Liver (tissue), 9 donors: ENCODE measurements around the gene DNAJB13. TPM values are rescaled to one million over a fixed set of nuclear protein-coding genes. Genes with fewer than 3 reads are reported as not detected.
A peak's percentile ranks its signal among the peaks of the same experiment; 100 is the strongest.

Experiments
- DNase-seq: peaks from one replicate; pipeline ENCODE4 v3.0.0-alpha.2; 2017; ENCODE audit warnings: low spot score
- H3K27ac ChIP-seq, 2 donors: one replicate each; pipeline ENCODE4 v1.7.0; 2013; ENCODE audit warnings: inconsistent platforms in 2 of 2, low read length in 2 of 2, control low read depth in 1 of 2, low read depth in 1 of 2, mild to moderate bottlenecking in 1 of 2
- H3K27me3 ChIP-seq, 4 donors: one replicate each; pipeline versions ENCODE4 v1.6.1 to v1.7.0; 2013; ENCODE audit warnings: low read length in 3 of 4, inconsistent platforms in 1 of 4, mild to moderate bottlenecking in 1 of 4, moderate library complexity in 1 of 4; ENCODE audit not compliant: control insufficient read depth in 4 of 4, insufficient read depth in 4 of 4
- H3K36me3 ChIP-seq, 4 donors: one replicate each; pipeline versions ENCODE4 v1.6.1 to v1.7.0; 2013; ENCODE audit warnings: low read length in 3 of 4, mild to moderate bottlenecking in 3 of 4, low read depth in 1 of 4, moderate library complexity in 1 of 4; ENCODE audit not compliant: control insufficient read depth in 4 of 4, insufficient read depth in 3 of 4
- H3K4me1 ChIP-seq, 4 donors: one replicate each; pipeline versions ENCODE4 v1.6.1 to v1.7.0; 2013; ENCODE audit warnings: low read length in 3 of 4, mild to moderate bottlenecking in 3 of 4, moderate library complexity in 1 of 4; ENCODE audit not compliant: control insufficient read depth in 4 of 4, insufficient read depth in 4 of 4
- H3K4me3 ChIP-seq, 3 donors: one replicate each; pipeline versions ENCODE4 v1.6.1 to v1.7.0; 2013; ENCODE audit warnings: low read length in 3 of 3, control low read depth in 1 of 3, low read depth in 1 of 3, mild to moderate bottlenecking in 1 of 3
- H3K9ac ChIP-seq, 2 donors: one replicate each; pipeline ENCODE4 v1.7.0; 2013; ENCODE audit warnings: low read length in 2 of 2, mild to moderate bottlenecking in 2 of 2, moderate library complexity in 2 of 2, control low read depth in 1 of 2, low read depth in 1 of 2
- H3K9me3 ChIP-seq, 4 donors: one replicate each; pipeline versions ENCODE4 v1.6.1 to v1.7.0; 2013; ENCODE audit warnings: low read length in 3 of 4; ENCODE audit not compliant: control insufficient read depth in 4 of 4
- FOXA2 ChIP-seq: IDR thresholded peaks from 2 replicates; pipeline ENCODE4 v1.6.1; 2016; ENCODE audit warnings: antibody characterized with exemption
- GABPA ChIP-seq, 2 donors: IDR thresholded peaks in 1 of 2; conservative IDR thresholded peaks in 1 of 2; 2 replicates each; pipeline ENCODE4 v1.6.1; 2016; ENCODE audit warnings: antibody characterized with exemption in 2 of 2, mild to moderate bottlenecking in 1 of 2, moderate library complexity in 1 of 2
- JUND ChIP-seq, 2 donors: IDR thresholded peaks; 2 replicates each; pipeline ENCODE4 v1.6.1; 2016; ENCODE audit warnings: antibody characterized with exemption in 2 of 2
- NR2F2 ChIP-seq: IDR thresholded peaks from 2 replicates; pipeline ENCODE4 v1.6.1; 2016; ENCODE audit warnings: antibody characterized with exemption
- RAD21 ChIP-seq, 2 donors: IDR thresholded peaks; 2 replicates each; pipeline ENCODE4 v1.6.1; 2016; ENCODE audit warnings: antibody characterized with exemption in 2 of 2, mild to moderate bottlenecking in 2 of 2
- RXRA ChIP-seq, 2 donors: IDR thresholded peaks; 2 replicates each; pipeline ENCODE4 v1.6.1; 2017 to 2018; ENCODE audit warnings: antibody characterized with exemption in 2 of 2, mild to moderate bottlenecking in 1 of 2
- SP1 ChIP-seq: IDR thresholded peaks from 2 replicates; pipeline ENCODE4 v1.6.1; 2018; ENCODE audit warnings: antibody characterized with exemption, mild to moderate bottlenecking
- TAF1 ChIP-seq: conservative IDR thresholded peaks from 2 replicates; pipeline ENCODE4 v1.6.1; 2016; ENCODE audit warnings: antibody characterized with exemption, mild to moderate bottlenecking
- YY1 ChIP-seq: IDR thresholded peaks from 2 replicates; pipeline ENCODE4 v1.6.1; 2016; ENCODE audit warnings: antibody characterized with exemption, mild to moderate bottlenecking
- WGBS: extraction: QIAGEN DNeasy Blood & Tissue Kit; methylation state at CpG from one replicate; pipeline ENCODE4 v1.1.7; 2013; 5-methylcytosine and 5-hydroxymethylcytosine counted together
- polyA plus RNA-seq, 2 donors: library from polyadenylated mRNA; stranded (reverse) in 1 of 2; unstranded in 1 of 2; fragments of 200-250 nt in 1 of 2; fragments of >200 nt in 1 of 2; fragmentation: Nextera tagmentation in 1 of 2; extraction: Ambion mirVana in 1 of 2; gene quantifications; one replicate each; pipeline versions ENCODE4 v1.2.1 to v1.2.3, GENCODE V29; 2013 to 2015
- total RNA-seq, 2 donors: library from RNA; depleted of rRNA; stranded (reverse); fragments of >200 nt; gene quantifications; one replicate each; pipeline ENCODE4 v1.2.3, GENCODE V29; 2014
- TF ChIP-seq, protein P1 (sequence below): IDR thresholded peaks from 2 replicates; pipeline ENCODE4 v1.6.1; 2016; ENCODE audit warnings: antibody characterized with exemption
- TF ChIP-seq, protein P2 (sequence below): IDR thresholded peaks from 2 replicates; pipeline ENCODE4 v1.6.1; 2016; ENCODE audit warnings: antibody characterized with exemption
- TF ChIP-seq, protein P3 (sequence below): IDR thresholded peaks from 2 replicates; pipeline ENCODE4 v1.6.1; 2016; ENCODE audit warnings: antibody characterized with exemption, mild to moderate bottlenecking
- TF ChIP-seq, protein P4 (sequence below): fragments of 150-350 bp; IDR thresholded peaks from 2 replicates; pipeline ENCODE4 v1.5.1; 2017; ENCODE audit warnings: improper control_type of control experiment, low read depth, low read length; ENCODE audit not compliant: missing input control
- donor health status: healthy.
- donor health status: healthy.
- donor health status: healthy.
- donor health status: healthy.
- donor health status: healthy.

DNAJB13 gene
- total and polyA plus RNA-seq, 4 donors = 0.08 TPM; not detected in 3

DNA sequence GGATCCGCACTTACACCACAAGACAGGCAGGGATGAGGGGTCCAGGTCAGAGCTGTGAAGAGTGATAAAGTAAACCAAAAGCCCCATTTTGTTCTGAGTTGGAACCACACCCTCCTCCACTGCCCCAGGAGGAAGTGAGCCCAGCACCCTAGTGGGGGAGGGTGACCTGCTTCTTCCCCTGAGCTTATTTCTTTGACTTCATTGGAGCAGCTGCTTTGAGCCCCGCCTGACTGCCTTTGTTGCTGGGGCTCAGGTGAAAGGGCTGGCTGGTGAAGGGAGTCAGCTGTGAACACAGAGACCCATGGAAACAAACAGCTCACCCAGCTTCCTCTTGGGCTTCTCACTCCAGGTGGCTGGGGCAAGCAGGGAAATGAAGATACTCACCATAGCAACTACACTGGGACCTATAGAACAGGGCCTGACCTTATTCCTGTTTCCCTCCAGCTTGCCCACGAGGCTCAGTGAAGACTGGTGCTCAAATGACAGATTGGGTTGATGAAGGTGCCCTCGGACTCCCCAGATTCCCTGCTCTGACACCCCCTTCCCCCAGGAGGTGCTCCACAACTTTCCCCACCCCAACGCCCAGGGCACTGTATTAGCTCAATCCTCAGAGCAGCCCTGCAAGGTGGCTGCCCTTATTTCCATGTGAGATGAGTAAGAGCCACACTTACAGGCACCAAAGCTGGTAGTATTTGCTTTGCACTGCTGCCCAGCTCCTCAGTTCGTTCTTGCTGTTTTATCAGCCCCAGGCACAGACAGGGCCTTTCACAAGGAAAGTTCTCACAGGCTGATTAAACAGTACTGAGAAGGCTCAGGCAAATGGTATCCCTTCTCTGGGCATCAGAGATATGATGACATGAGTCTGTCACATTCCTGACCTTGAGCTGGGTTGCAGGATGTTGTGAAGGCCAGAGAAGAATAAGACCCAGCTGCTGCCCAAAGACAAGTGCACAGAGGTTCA, 29.5 kb downstream of the DNAJB13 start (continued):
- TF ChIP-seq NR2F2 = no peak
- TF ChIP-seq, protein P1, sequence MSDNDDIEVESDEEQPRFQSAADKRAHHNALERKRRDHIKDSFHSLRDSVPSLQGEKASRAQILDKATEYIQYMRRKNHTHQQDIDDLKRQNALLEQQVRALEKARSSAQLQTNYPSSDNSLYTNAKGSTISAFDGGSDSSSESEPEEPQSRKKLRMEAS = no peak

DNA sequence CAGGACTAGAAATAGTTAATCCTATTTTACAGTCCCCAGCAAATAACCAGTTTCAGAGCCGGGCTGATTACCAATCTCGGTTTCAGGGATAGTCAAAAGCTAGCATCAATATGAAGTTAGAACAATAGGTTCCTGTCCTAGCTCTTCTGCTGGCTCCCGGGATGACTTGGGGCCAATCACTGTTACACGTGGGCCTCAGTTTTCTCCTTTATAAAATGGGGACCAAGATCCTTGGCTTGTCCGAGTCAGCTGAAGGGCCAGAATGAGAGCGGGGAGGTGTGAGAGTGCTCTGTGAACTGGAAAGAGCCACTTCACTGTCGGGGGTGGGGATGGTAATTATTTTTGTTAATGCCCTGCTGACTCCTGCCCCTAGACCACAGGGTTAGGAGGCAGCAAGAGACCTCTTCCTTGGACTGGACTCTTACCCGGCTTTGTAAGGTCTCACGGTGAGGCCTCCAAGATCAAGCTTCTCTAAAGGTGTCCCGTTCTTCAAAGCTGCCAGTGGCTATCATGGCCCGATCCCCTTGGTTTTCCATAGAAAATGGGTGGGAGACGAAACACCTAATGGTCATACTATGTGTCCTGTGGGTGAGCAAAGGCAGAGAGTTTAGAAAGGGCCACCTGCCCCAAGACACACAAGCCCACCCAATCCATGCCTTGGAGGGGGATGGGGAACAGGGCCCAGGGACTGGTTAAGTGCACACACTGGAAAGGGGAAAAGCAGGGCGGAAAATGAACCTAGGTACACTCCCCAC, 30.4 kb downstream of the DNAJB13 start:
- no peak for DNase-seq

DNA sequence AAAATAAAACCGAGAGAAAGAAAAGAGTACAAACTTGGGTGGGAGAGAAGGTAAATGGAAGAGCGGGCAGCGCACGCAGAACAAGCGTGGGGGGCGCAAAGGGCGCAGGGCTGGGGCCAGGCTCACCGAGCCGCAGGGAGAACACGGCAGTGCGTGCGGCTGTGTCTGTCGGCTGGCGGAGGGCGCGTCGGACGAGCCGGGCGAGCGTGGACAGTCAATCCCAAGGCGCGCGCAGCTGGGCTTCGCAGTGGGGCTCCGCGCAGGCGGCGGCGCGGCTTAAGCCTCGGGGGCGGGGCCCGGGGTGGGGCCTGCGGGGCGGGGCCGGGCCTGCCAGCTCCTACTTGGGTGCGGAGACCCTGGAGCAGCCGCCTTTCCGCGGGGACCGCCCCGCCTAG, 31.8 kb downstream of the DNAJB13 start, which contains the start of gene UCP2:
Gene UCP2 (minus strand): TSS at position 249 of the 395 bp plus-strand sequence. CDS start 4,465 bp downstream, outside the sequence.
- DNase-seq = peak; percentile 94
- 10% methylated on average over 43 of the region's 43 CpGs for WGBS

More for the DNA sequence above, 30.4 kb downstream of the DNAJB13 start:
- no peaks in the 10 kb centered on the region for H3K27me3 ChIP-seq
- H3K9me3 ChIP-seq = no peaks in the 10 kb centered on the region
- H3K4me3 ChIP-seq = peak overlapping the region in 2 of 3 donors; percentile 32 to 35
- H3K36me3 ChIP-seq = peaks cover 0 to 4% (median 0%) of the 10 kb centered on the region in 4 donors
- peak overlapping the region in 1 of 2 donors; percentile 40 for H3K9ac ChIP-seq
- H3K27ac ChIP-seq = peak overlapping the region in 1 of 2 donors; percentile 24
- peaks cover 3 to 8% (median 5%) of the 10 kb centered on the region in 4 donors for H3K4me1 ChIP-seq
- TF ChIP-seq FOXA2 (no peak), GABPA (IDR thresholded peaks at IDR 0.05 in 1 of 2, conservative IDR thresholded peaks at IDR 0.05 in 1 of 2) (no peak), TAF1 (no peak)
- WGBS = 85% methylated on average over 13 of the region's 13 CpGs

DNA sequence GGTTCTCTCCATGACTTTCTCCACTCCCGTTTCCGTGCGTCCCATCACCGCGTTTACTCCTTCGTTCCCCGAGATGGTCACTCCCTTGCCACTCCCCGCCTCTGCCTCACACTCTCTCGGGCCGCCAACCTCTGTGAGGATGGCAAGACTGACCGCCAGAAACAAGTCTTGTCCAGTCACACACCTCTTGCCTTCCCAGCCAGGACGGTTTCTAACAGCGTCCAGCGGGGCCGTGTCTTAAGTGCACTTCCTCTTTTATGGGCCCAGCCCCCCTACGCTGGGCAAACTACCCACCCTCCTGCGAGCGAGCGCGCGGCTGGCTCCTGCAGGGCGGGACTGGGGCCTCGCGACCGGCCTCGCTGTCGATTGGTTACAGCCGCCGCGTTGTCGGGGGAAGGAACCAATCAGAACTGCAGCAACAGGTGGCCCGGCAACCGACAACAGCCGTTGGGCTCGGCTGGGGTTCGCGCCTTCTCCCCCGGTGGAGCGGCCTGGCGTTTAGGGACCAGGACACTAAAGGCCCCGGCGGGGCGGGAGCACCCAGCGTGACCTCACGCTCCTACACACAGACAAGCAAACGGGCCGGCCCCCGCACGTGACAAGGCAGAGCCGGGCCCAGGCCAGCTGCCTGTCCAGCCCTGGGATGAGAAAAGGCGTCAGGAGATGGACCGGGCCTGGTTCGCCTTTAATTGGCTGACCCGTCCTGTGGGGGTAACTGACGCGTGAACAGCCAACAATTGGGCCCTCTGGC, 32.3 kb downstream of the DNAJB13 start:
- no peaks in the 10 kb centered on the region for H3K27me3 ChIP-seq
- no peaks in the 10 kb centered on the region for H3K9me3 ChIP-seq
- H3K4me1 ChIP-seq = peaks cover 3 to 8% (median 5%) of the 10 kb centered on the region in 4 donors
- DNase-seq = peak; percentile 94
- H3K9ac ChIP-seq = peak overlapping the region in 1 of 2 donors; percentile 72
- H3K4me3 ChIP-seq = peak overlapping the region; percentile 35 to 82 (median 80)
- peak overlapping the region; percentile 84 to 92 for H3K27ac ChIP-seq
- WGBS = 5% methylated on average over 56 of the region's 56 CpGs
- H3K36me3 ChIP-seq = no peaks in the 10 kb centered on the region
- TF ChIP-seq TAF1 (no peak), RXRA (IDR thresholded peaks at IDR 0.05) (peak in 1 of 2 donors; percentile 26), NR2F2 (no peak), YY1 (peak; percentile 31), SP1 (peak; percentile 63), RAD21 (IDR thresholded peaks at IDR 0.05) (no peak), JUND (IDR thresholded peaks at IDR 0.05) (no peak)
- TF ChIP-seq, protein P2, sequence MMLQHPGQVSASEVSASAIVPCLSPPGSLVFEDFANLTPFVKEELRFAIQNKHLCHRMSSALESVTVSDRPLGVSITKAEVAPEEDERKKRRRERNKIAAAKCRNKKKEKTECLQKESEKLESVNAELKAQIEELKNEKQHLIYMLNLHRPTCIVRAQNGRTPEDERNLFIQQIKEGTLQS = no peak
- TF ChIP-seq, protein P3, sequence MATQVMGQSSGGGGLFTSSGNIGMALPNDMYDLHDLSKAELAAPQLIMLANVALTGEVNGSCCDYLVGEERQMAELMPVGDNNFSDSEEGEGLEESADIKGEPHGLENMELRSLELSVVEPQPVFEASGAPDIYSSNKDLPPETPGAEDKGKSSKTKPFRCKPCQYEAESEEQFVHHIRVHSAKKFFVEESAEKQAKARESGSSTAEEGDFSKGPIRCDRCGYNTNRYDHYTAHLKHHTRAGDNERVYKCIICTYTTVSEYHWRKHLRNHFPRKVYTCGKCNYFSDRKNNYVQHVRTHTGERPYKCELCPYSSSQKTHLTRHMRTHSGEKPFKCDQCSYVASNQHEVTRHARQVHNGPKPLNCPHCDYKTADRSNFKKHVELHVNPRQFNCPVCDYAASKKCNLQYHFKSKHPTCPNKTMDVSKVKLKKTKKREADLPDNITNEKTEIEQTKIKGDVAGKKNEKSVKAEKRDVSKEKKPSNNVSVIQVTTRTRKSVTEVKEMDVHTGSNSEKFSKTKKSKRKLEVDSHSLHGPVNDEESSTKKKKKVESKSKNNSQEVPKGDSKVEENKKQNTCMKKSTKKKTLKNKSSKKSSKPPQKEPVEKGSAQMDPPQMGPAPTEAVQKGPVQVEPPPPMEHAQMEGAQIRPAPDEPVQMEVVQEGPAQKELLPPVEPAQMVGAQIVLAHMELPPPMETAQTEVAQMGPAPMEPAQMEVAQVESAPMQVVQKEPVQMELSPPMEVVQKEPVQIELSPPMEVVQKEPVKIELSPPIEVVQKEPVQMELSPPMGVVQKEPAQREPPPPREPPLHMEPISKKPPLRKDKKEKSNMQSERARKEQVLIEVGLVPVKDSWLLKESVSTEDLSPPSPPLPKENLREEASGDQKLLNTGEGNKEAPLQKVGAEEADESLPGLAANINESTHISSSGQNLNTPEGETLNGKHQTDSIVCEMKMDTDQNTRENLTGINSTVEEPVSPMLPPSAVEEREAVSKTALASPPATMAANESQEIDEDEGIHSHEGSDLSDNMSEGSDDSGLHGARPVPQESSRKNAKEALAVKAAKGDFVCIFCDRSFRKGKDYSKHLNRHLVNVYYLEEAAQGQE = no peak
- TF ChIP-seq, protein P1 = peak; percentile 31
- TF ChIP-seq, protein P4, sequence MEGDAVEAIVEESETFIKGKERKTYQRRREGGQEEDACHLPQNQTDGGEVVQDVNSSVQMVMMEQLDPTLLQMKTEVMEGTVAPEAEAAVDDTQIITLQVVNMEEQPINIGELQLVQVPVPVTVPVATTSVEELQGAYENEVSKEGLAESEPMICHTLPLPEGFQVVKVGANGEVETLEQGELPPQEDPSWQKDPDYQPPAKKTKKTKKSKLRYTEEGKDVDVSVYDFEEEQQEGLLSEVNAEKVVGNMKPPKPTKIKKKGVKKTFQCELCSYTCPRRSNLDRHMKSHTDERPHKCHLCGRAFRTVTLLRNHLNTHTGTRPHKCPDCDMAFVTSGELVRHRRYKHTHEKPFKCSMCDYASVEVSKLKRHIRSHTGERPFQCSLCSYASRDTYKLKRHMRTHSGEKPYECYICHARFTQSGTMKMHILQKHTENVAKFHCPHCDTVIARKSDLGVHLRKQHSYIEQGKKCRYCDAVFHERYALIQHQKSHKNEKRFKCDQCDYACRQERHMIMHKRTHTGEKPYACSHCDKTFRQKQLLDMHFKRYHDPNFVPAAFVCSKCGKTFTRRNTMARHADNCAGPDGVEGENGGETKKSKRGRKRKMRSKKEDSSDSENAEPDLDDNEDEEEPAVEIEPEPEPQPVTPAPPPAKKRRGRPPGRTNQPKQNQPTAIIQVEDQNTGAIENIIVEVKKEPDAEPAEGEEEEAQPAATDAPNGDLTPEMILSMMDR = no peak

More for the DNA sequence above, 31.8 kb downstream of the DNAJB13 start, which contains the start of gene UCP2:
- Histone ChIP-seq H3K9me3 (no peaks in the 10 kb centered on the region), H3K4me3 (peak within 1 kb of the TSS; percentile 35 to 82 (median 80)), H3K36me3 (peaks cover 0 to under 1% (median 0%) of the 10 kb centered on the region in 4 donors), H3K9ac (peak within 1 kb of the TSS in 1 of 2 donors; percentile 72), H3K27me3 (no peaks in the 10 kb centered on the region), H3K4me1 (peaks cover 3 to 8% (median 5%) of the 10 kb centered on the region in 4 donors), H3K27ac (peak within 1 kb of the TSS; percentile 84 to 92)
- TF ChIP-seq, protein P2 = no peak
